Stimulated activated CD4-positive, alpha-beta T cell treated with anti-CD3 and anti-CD28 coated beads, Interleukin-1b, Interleukin-23, amount 100 ng/mL, for 1 hour (primary cell): ENCODE data around the gene TMEM272.

Experiments used
- DNase-seq, 2 donors: peaks; one replicate each; pipeline ENCODE4 v3.0.0-alpha.2; 2020; ENCODE audit warnings: low read depth in 2 of 2

Gene TMEM272

GRCh38 chr13:51780099-51780498 is 64.9 kb downstream of the TMEM272 start:
- no peak for DNase-seq

- DNase-seq: no peak
Measured at GRCh38 chr13:51778392-51778791, 66.6 kb downstream of the TMEM272 start.

- DNase-seq: no peak
Measured at GRCh38 chr13:51777921-51778320, 67.1 kb downstream of the TMEM272 start.

- DNase-seq: no peak
Measured at GRCh38 chr13:51776179-51776578, 68.8 kb downstream of the TMEM272 start.

GRCh38 chr13:51773515-51773914 is 71.5 kb downstream of the TMEM272 start:
- DNase-seq: no peak

- no peak for DNase-seq
Measured at GRCh38 chr13:51772781-51773180, 72.2 kb downstream of the TMEM272 start.

GRCh38 chr13:51772105-51772455 is 72.9 kb downstream of the TMEM272 start:
- no peak for DNase-seq

- DNase-seq: no peak
Measured at GRCh38 chr13:51771418-51772104, 73.4 kb downstream of the TMEM272 start.

GRCh38 chr13:51770681-51771417 is 74.1 kb downstream of the TMEM272 start:
- DNase-seq: no peak

- no peak for DNase-seq
Measured at GRCh38 chr13:51770160-51770559, 74.8 kb downstream of the TMEM272 start.

GRCh38 chr13:51769455-51770127 is 75.4 kb downstream of the TMEM272 start:
- no peak for DNase-seq

GRCh38 chr13:51768976-51769375 is 76.0 kb downstream of the TMEM272 start:
- DNase-seq: no peak

- no peak for DNase-seq
Measured at GRCh38 chr13:51768378-51768921, 76.5 kb downstream of the TMEM272 start.

- no peak for DNase-seq
Measured at GRCh38 chr13:51767100-51767499, 77.9 kb downstream of the TMEM272 start.

GRCh38 chr13:51765142-51765515 is 79.8 kb downstream of the TMEM272 start:
- DNase-seq: no peak

- peak in 1 of 2 donors; percentile 32 for DNase-seq
Measured at GRCh38 chr13:51764184-51765141, 80.5 kb downstream of the TMEM272 start.

- no peak for DNase-seq
Measured at GRCh38 chr13:51763486-51763885, 81.5 kb downstream of the TMEM272 start.
